ENCODE measurements around the gene BCL7C.

- no peak for TF ChIP-seq EZH2 (IDR thresholded peaks at IDR 0.05; ENCODE audit: low read length)
- no peak for TF ChIP-seq CTCF (optimal IDR thresholded peaks at IDR 0.05 in 1 of 3, IDR thresholded peaks at IDR 0.05 in 1 of 3, conservative IDR thresholded peaks at IDR 0.05 in 1 of 3; ENCODE audit: extremely low read depth in 1 of 3, insufficient read depth in 2 of 3, low read length in 3 of 3)
Observed at GRCh38 chr16:30876867-30877266, 17.0 kb downstream of the BCL7C start.
